Lung microvascular endothelial cell (primary cell): ENCODE data around the gene MAEL. TPM values are rescaled to one million over a fixed set of nuclear protein-coding genes. Genes with fewer than 3 reads are reported as not detected.
"Not testable (repeated sequence)": the region's sequence is repeated elsewhere in the genome, so short reads cannot be mapped to it uniquely, and the experiment has no call there.

Experiments
- DNase-seq, 2 donors: peaks; one replicate each; pipeline versions ENCODE4 v3.0.0 to v3.0.0-alpha.2; 2010; ENCODE audit warnings: low read depth in 2 of 2
- total RNA-seq: library from RNA; depleted of rRNA; stranded (reverse); fragments of >200 nt; gene quantifications from 2 replicates; pipeline ENCODE4 v1.2.1, GENCODE V29; 2014

MAEL gene
- total RNA-seq, 1 donor from 2014 or later, result not detected

GRCh38 chr1:166977951-166978350 lies 11.1 kb upstream of the MAEL start:
- no peak for DNase-seq

GRCh38 chr1:166978821-166979220 lies 10.3 kb upstream of the MAEL start:
- no peak for DNase-seq

GRCh38 chr1:166980383-166980782 lies 8.7 kb upstream of the MAEL start:
- no peak for DNase-seq

GRCh38 chr1:166980818-166981217 lies 8.3 kb upstream of the MAEL start:
- DNase-seq, result no peak

- DNase-seq, result no peak
Measured at GRCh38 chr1:166981589-166981988, 7.5 kb upstream of the MAEL start.

GRCh38 chr1:166999075-166999474 lies 10.0 kb downstream of the MAEL start:
- DNase-seq, result no peak

GRCh38 chr1:166999500-167000055 lies 10.5 kb downstream of the MAEL start:
- no peak for DNase-seq

- no peak for DNase-seq
Measured at GRCh38 chr1:167000546-167000945, 11.5 kb downstream of the MAEL start.

GRCh38 chr1:167002354-167002753 lies 13.3 kb downstream of the MAEL start:
- DNase-seq, result no peak

GRCh38 chr1:167003711-167004110 lies 14.6 kb downstream of the MAEL start:
- no peak for DNase-seq

- DNase-seq, result no peak
Measured at GRCh38 chr1:167011560-167012191, 22.6 kb downstream of the MAEL start.

GRCh38 chr1:167012570-167012969 lies 23.5 kb downstream of the MAEL start:
- no peak for DNase-seq

GRCh38 chr1:167013108-167013929 lies 24.2 kb downstream of the MAEL start:
- no peak for DNase-seq

GRCh38 chr1:167016100-167016750 lies 27.1 kb downstream of the MAEL start:
- DNase-seq, result no peak

- DNase-seq, result no peak
Measured at GRCh38 chr1:167022384-167022783, 33.3 kb downstream of the MAEL start.

GRCh38 chr1:167029553-167029952 lies 40.5 kb downstream of the MAEL start:
- not testable (repeated sequence) for DNase-seq

GRCh38 chr1:167033646-167034045 lies 44.6 kb downstream of the MAEL start:
- no peak for DNase-seq

- DNase-seq, result peak; percentile 22 to 28
Measured at GRCh38 chr1:167043752-167044488, 54.8 kb downstream of the MAEL start.

- DNase-seq, result no peak
Measured at GRCh38 chr1:167051907-167052306, 62.8 kb downstream of the MAEL start.

- peak; percentile 20 to 33 for DNase-seq
Measured at GRCh38 chr1:167052389-167052788, 63.3 kb downstream of the MAEL start.

GRCh38 chr1:167054531-167054930 lies 65.5 kb downstream of the MAEL start:
- no peak for DNase-seq
